OCI-M1 (cell line): ENCODE results near the gene CNN2.

Source experiments
- DNase-seq: peaks from one replicate; lab custom pipeline; 2025; lab: John Stamatoyannopoulos, UW

CNN2 gene

DNA sequence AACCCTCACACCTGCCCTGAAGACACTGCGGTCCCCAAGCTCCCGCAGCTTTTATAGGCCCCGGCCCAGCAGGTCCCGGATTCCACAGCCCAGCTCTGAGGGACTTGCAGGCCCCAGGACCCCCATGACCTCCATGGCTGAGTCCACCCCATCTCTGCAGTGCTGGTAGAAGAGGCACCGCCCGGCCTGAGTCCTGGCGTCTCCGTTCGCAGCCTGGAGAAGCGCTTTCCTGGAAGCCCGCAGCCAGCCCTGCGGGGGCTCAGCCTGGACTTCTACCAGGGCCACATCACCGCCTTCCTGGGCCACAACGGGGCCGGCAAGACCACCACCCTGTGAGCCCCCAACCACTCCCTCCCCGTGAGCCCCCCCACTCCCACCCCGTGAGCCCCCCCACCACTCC is 22.7 kb downstream of the CNN2 start:
- no peak for DNase-seq

DNA sequence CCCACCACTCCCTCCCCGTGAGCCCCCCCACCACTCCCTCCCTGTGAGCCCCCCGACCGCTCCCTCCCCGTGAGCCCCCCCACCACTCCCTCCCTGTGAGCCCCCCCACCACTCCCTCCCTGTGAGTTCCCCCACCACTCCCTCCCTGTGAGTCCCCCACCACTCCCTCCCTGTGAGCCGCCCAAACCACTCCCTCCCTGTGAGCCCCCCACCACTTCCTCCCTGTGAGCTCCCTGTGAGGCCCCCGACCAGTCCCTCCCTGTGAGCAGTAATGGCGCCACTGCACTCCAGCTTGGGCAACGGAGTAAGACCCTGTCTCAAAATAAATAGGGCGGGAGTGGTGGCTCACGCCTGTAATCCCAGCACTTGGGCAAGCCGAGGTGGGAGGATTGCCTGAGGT is 23.4 kb downstream of the CNN2 start:
- no peak for DNase-seq

DNA sequence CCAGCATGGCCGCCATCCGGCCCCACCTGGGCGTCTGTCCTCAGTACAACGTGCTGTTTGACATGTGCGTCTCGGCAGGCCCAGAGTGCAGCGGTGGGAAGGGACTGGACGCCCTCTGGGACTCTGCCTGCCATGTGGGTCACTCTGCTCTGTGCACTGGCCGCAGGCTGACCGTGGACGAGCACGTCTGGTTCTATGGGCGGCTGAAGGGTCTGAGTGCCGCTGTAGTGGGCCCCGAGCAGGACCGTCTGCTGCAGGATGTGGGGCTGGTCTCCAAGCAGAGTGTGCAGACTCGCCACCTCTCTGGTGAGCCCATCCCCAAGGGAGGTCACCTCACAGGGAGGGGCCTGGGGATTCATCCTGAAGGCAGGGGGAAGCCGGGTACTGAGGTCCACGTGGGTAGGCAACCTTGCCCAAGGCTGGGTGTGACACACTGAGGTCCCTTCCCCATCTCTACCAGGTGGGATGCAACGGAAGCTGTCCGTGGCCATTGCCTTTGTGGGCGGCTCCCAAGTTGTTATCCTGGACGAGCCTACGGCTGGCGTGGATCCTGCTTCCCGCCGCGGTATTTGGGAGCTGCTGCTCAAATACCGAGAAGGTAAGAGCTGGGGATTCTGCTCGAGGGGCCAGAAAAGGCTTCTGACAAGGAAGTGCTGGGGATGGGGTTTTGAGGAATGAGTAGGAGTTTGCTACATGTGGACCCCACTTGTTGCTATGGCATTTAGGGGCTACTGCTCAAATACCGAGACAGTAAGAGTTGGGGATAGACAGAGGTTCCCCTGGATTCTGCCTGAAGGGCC is 24.8 kb downstream of the CNN2 start:
- DNase-seq = no peak

DNA sequence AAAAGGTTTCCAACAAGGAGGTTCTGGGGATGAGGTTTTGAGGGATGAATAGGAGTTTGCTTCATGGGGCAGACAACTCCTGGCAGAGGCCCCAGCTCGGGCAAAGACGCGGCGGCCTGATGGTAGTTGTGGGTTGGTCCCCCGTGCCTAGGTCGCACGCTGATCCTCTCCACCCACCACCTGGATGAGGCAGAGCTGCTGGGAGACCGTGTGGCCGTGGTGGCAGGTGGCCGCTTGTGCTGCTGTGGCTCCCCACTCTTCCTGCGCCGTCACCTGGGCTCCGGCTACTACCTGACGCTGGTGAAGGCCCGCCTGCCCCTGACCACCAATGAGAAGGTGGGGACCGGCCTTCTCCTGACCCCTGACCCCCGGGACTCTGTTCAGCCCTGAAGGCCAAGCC is 25.4 kb downstream of the CNN2 start:
- DNase-seq = no peak

DNA sequence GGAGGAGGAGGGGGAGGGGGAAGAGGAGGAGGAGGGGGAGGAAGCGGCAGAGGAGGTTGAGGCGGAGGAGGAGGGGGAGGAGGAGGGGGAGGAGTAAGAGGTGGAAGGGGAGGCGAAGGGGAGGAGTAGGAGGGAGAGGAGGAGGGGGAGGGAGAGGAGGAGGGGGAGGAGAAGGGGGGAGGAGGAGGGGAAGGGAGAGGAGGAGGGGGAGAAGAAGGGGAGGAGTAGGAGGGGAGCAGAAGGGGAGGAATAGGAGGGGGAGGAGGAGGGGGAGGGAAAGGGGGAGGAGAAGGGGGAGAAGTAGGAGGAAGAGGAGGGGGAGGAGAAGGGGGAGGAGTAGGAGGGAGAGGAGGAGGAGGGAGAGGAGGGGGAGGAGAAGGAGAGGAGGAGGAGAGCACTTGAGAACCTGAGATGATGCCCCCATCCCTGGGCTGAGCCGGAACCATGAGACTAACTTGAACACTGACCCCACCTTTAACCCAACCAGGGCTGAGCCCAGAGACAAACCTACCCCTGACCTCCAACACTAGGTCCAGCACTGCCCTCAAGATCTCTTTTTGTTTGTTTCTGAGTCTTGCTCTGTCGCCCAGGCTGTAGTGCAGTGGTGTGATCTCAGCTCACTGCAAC is 26.1 kb downstream of the CNN2 start:
- DNase-seq = peak; percentile 23

DNA sequence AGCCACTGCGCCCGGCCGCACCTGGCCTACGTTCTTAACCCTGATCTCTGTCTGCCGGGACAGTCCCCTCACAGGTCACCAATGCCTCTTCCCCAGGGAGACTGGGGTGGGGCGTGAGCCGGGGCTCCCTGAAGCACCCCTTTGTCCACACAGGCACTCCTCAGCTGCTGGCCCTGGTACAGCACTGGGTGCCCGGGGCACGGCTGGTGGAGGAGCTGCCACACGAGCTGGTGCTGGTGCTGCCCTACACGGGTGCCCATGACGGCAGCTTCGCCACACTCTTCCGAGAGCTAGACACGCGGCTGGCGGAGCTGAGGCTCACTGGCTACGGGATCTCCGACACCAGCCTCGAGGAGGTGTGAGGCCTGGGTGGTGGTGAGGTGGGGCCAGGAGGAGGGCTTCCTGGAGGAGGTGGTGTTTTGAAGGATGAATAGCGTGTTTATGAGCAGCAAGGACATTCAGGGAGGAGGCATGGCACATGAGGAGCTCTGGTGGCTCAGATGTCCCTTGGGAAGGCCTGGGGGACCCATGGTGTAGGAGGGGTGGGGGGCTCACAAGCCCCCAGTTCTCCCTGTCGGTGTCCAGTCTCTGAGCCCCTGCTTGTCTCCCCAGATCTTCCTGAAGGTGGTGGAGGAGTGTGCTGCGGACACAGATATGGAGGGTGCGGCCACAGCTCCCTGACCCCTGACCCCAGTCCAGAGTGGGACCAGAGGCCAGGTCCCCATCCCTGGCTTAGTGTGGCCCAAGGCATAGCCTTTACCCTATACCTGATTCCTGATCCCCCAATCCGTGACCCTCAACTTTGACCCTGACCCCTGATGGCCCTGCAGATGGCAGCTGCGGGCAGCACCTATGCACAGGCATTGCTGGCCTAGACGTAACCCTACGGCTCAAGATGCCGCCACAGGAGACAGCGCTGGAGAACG is 27.0 kb downstream of the CNN2 start:
- no peak for DNase-seq

DNA sequence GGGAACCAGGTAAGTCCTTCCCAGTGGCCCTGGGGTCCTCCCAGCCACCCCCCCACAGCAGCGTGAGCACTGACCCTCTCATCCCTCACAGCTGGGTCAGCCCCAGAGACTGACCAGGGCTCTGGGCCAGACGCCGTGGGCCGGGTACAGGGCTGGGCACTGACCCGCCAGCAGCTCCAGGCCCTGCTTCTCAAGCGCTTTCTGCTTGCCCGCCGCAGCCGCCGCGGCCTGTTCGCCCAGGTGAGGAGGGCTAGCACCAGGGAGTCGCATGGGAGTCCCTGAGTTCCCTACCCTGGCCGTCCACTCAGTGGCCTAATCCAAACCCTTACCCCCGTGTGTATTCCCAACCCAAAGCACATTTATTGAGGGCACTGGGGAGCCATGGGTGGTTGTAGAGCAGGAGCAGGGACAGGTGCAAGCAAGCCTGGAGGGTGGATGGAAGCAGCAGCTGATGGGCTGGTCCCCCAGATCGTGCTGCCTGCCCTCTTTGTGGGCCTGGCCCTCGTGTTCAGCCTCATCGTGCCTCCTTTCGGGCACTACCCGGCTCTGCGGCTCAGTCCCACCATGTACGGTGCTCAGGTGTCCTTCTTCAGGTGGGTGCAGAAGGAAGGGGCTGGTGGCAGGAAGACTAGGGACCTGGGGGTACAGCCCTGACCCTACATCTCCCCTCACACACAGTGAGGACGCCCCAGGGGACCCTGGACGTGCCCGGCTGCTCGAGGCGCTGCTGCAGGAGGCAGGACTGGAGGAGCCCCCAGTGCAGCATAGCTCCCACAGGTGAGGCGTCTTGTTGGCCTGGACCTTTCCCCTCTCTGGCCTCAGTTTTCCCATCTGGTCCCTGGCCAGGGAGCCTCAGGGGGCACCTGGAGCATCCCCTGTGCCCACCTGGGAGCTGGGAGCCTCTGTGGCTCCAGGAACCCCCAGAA is 28.0 kb downstream of the CNN2 start:
- no peak for DNase-seq

DNA sequence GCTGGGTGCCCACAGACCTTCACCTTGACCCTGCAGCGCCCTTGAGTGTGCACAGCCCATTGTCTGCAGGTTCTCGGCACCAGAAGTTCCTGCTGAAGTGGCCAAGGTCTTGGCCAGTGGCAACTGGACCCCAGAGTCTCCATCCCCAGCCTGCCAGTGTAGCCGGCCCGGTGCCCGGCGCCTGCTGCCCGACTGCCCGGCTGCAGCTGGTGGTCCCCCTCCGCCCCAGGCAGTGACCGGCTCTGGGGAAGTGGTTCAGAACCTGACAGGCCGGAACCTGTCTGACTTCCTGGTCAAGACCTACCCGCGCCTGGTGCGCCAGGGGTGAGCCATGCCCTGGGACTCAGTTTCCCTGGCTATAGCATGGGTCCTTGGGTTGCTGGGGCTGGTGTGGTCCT is 28.6 kb downstream of the CNN2 start:
- no peak for DNase-seq

DNA sequence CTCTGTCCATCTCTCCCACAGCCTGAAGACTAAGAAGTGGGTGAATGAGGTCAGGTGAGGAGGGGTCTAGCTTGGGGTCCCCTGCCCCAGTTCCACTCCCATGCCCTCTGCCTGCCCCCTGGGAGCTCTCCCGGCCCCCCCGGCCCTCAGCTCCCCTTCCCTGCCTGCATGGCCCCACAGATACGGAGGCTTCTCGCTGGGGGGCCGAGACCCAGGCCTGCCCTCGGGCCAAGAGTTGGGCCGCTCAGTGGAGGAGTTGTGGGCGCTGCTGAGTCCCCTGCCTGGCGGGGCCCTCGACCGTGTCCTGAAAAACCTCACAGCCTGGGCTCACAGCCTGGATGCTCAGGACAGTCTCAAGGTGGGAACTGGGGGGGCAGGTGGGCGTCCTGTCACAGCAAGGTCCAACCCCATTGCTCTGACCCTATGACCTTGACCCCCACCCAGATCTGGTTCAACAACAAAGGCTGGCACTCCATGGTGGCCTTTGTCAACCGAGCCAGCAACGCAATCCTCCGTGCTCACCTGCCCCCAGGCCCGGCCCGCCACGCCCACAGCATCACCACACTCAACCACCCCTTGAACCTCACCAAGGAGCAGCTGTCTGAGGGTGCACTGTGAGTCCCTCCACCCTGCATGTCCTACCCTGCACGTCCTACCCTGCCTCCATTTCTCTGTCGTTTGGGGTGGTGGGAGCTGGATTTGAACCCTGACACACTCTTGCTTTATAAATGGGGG is 29.6 kb downstream of the CNN2 start:
- no peak for DNase-seq

DNA sequence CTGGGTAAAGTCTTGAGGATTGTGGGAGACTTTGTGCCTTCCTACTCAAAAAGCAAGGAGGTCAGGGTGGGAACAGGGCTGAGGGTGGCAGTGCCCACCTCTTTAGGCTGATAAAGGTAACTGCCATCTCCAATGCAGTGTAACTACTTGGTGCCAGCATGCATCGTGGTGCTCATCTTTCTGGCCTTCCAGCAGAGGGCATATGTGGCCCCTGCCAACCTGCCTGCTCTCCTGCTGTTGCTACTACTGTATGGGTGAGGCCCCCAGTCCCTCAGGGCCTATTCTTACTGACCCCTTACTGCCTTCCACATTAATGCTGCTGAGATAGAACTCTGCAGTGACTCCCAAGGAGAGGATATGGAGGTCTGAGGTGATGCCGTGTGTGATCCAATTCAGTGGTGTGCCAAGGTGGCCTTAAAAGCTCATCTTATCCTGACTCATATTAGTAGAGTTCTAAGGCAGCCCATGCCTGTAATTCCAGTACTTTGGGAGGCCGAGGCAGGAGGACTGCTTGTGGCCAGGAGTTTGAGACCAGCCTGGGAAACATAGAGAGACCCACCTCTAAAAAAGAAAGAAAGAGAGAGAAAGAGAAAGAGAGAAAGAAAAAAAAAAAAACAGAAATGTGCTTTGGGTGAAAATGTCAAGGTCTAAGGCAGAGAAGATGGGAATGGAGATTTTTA is 30.9 kb downstream of the CNN2 start:
- peak; percentile 69 for DNase-seq

DNA sequence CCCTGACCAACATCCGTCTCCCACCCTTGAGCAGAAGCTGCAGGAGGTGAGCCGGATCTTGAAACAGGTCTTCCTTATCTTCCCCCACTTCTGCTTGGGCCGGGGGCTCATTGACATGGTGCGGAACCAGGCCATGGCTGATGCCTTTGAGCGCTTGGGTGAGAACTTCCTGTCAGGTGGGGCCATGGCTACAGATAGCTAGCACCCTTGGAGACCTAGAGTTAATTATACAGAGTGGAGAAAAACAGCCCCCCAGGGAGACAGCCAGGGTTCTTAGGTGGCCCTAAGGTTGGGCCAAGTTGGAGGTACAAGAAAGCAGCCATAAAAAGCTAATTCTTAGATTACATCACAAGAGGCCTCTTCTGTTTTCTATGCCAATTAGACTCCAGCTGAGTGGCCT is 31.7 kb downstream of the CNN2 start:
- no peak for DNase-seq

DNA sequence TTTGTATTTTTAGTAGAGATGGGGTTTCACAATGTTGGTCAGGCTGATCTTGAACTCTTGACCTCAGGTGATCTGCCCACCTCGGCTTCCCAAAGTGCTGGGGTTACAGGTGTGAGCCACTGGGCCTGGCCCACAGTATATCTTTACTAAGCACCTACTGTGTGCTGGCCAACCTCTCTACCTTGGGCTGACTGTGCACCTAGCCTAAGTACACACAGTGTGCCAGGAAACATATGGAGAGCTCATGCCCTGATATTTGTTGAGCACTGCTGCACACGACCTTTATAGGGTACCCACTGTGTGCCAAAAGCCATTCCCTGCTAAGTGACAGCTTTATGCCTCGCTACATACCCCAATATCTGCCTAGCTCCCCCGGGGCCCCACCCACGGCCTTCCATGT is 34.3 kb downstream of the CNN2 start:
- DNase-seq = no peak

DNA sequence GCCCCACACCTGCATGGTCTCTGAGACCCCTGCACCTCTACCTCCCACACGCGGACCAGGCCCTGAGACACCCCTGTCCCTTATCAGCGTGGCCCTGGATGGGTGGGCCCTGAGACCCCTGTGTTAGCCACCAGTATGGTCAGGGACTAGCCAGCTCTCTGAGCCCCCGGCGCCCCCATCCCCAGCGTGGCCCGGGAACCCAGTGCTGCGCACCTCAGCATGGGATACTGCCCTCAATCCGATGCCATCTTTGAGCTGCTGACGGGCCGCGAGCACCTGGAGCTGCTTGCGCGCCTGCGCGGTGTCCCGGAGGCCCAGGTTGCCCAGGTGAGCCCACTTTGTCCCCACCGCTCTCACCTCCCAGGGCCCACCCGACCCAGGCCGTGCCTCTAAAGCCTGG is 35.6 kb downstream of the CNN2 start:
- DNase-seq = no peak

DNA sequence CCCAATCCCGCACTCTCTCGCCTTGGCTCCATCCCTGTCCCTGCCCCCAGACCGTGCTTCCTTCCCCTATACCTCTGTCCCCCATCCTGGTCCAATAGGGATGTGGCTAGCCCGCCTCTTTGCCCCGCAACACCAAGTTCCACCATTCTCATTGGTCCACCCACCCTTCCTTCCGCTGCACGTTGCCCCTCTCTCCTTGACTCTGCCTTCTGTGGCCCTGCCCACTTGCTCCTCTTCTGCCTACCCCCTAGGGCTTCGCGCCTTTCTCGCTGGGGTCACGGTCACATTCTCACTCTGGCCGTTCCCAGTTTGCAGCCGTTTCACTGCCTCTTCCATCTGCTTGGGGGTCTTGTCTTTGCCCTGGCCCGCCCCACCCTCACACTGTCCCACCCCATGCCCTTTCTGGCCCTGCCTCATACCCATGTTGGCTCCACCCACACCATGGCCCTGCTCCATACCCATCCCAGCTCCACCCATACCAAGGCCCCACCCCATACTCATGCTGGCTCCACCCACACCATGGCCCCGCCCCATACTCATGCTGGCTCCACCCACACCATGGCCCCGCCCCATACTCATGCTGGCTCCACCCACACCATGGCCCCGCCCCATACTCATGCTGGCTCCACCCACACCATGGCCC is 36.1 kb downstream of the CNN2 start:
- DNase-seq = no peak

DNA sequence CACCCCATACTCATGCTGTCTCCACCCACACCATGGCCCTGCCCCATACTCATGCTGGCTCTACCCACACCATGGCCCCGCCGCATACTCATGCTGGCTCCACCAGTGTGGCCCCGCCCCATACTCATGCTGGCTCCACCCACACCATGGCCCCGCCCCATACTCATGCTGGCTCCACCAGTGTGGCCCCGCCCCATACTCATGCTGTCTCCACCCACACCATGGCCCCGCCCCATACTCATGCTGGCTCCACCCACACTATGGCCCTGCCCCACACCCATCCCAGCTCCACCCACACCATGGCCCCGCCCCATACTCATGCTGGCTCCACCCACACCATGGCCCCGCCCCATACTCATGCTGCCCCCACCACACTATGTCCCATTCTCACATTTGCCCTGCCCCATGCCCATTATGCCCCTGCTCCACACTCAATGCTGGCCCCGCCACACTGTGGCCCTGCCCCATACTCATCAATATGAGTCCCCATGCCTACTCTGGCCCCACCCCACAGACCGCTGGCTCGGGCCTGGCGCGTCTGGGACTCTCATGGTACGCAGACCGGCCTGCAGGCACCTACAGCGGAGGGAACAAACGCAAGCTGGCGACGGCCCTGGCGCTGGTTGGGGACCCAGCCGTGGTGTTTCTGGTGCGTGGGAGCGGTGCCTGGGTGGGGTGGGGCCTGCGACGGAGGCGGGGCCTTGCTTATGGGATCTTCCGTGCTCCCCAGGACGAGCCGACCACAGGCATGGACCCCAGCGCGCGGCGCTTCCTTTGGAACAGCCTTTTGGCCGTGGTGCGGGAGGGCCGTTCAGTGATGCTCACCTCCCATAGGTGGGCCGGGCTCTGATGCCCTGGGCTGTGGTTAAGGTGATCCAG is 36.9 kb downstream of the CNN2 start:
- peak; percentile 38 for DNase-seq

DNA sequence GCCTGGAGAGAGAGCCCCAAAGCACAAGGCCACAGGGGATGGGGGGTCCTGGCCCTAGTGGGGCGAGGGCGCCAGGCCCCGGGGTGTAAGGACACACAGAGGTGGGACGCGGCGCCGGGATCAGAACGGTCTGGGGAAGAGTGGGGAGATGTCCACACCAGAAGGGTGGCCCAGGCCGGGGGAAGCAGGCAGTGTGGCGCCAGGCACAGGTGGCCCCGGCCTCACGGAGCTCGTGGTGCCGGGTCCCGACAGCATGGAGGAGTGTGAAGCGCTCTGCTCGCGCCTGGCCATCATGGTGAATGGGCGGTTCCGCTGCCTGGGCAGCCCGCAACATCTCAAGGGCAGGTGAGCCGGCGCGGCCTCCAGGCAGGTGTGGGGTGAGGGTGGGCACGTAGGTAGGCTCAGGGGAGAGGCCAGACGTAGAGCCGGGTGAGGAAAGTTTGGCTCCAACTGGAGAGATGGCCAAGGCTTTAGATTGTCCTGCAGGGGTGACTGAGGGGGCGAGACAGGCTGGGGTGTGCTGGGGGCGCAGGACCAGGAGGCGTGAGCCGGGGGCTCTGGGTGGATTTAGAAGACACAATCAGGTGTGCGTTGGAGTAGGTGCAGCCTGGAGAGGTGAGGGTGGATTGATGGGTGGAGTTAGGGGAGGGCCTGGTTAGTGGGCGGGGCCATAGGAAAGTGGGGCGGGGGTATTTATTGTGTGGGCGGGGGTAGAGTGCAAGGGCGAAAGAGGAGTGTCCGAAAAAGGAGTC is 37.7 kb downstream of the CNN2 start:
- DNase-seq = no peak

DNA sequence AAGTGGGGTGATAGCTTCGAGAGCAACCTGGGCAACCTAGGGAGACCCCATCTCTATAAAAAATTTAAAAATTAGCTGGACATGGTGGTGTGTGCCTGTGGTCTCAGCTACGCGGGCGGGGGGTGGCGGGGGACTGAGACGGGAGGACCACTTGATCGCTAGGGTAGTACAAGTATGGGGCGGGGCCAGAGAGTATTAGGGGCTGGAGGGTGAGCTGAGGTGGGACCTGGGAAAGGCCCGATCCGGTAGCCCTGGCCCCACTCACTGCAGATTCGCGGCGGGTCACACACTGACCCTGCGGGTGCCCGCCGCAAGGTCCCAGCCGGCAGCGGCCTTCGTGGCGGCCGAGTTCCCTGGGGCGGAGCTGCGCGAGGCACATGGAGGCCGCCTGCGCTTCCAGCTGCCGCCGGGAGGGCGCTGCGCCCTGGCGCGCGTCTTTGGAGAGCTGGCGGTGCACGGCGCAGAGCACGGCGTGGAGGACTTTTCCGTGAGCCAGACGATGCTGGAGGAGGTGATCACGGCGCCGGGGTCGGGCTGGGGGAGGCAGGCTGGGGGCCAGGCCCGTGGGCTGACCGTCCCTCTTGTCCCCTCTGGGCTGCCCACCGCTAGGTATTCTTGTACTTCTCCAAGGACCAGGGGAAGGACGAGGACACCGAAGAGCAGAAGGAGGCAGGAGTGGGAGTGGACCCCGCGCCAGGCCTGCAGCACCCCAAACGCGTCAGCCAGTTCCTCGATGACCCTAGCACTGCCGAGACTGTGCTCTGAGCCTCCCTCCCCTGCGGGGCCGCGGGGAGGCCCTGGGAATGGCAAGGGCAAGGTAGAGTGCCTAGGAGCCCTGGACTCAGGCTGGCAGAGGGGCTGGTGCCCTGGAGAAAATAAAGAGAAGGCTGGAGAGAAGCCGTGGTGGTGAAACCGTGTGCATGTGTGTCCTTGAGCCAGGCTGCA is 38.5 kb downstream of the CNN2 start:
- DNase-seq = peak; percentile 69
